SK-N-SH (cell line): ENCODE data around the gene DPYSL4. TPM values are rescaled to one million over a fixed set of nuclear protein-coding genes. Genes with fewer than 3 reads are reported as not detected.

Experiments
- CHD2 ChIP-seq: fragments of 150-350 bp; IDR thresholded peaks from 2 replicates; pipeline ENCODE4 v1.6.1; 2018; ENCODE audit warnings: low read length; ENCODE audit not compliant: partially characterized antibody
- ELF1 ChIP-seq: IDR thresholded peaks from 2 replicates; pipeline ENCODE4 v1.4.0; 2012
- EP300 ChIP-seq, 2 experiments: IDR thresholded peaks; 2 replicates each; pipeline versions ENCODE4 v1.4.0 to v1.6.1; 2012; ENCODE audit warnings: borderline replicate concordance in 1 of 2, low read depth in 1 of 2, low read length in 1 of 2
- FOSL2 ChIP-seq: IDR thresholded peaks from 2 replicates; pipeline ENCODE4 v1.4.0; 2012; ENCODE audit warnings: low read depth, mild to moderate bottlenecking, moderate library complexity, borderline replicate concordance
- FOXM1 ChIP-seq: IDR thresholded peaks from 2 replicates; pipeline ENCODE4 v1.4.0; 2012; ENCODE audit warnings: low read depth, mild to moderate bottlenecking
- JUND ChIP-seq: IDR thresholded peaks from 2 replicates; pipeline ENCODE4 v1.4.0; 2012
- MXI1 ChIP-seq: IDR thresholded peaks from 2 replicates; pipeline ENCODE4 v1.6.1; 2012; ENCODE audit warnings: mild to moderate bottlenecking, low read depth, low read length, improper control_type of control experiment
- NFIC ChIP-seq: IDR thresholded peaks from 2 replicates; pipeline ENCODE4 v1.4.0; 2012; ENCODE audit warnings: borderline replicate concordance
- NRF1 ChIP-seq: IDR thresholded peaks from 2 replicates; pipeline ENCODE4 v1.6.1; 2012; ENCODE audit warnings: low read depth, mild to moderate bottlenecking, low read length
- POLR2AphosphoS5 ChIP-seq: IDR thresholded peaks from 2 replicates; pipeline ENCODE4 v1.6.1; 2012; ENCODE audit warnings: low read depth, low read length
- RAD21 ChIP-seq: IDR thresholded peaks from 2 replicates; pipeline ENCODE4 v1.6.1; 2012; ENCODE audit warnings: mild to moderate bottlenecking, low read length
- RXRA ChIP-seq: IDR thresholded peaks from 2 replicates; pipeline ENCODE4 v1.4.0; 2012; ENCODE audit warnings: low read depth, mild to moderate bottlenecking, borderline replicate concordance
- SIN3A ChIP-seq: IDR thresholded peaks from 2 replicates; pipeline ENCODE4 v1.6.1; 2012; ENCODE audit warnings: low read depth, mild to moderate bottlenecking, low read length, moderate library complexity, borderline replicate concordance
- TAF1 ChIP-seq: IDR thresholded peaks from 2 replicates; pipeline ENCODE4 v1.6.1; 2012; ENCODE audit warnings: low read depth, mild to moderate bottlenecking, low read length, moderate library complexity, borderline replicate concordance
- YY1 ChIP-seq: IDR thresholded peaks from 2 replicates; pipeline ENCODE4 v1.4.0; 2012; ENCODE audit warnings: low read depth, mild to moderate bottlenecking
- ZBTB33 ChIP-seq: IDR thresholded peaks from 2 replicates; pipeline ENCODE4 v1.4.0; 2012; ENCODE audit warnings: low read depth, borderline replicate concordance
- polyA plus RNA-seq, 3 experiments: library from polyadenylated mRNA; depleted of rRNA; stranded (reverse); fragments of >200 nt; gene quantifications; 2 replicates each; pipeline ENCODE4 v1.2.3, GENCODE V29; 2012
- TF ChIP-seq, protein P1 (sequence below): fragments of 150-350 bp; IDR thresholded peaks from 2 replicates; pipeline ENCODE4 v1.6.1; 2017; ENCODE audit warnings: antibody characterized with exemption, low read length, low read depth, borderline replicate concordance
- TF ChIP-seq, protein P2 (sequence below): IDR thresholded peaks from 2 replicates; pipeline ENCODE4 v1.4.0; 2012; ENCODE audit warnings: low read depth, borderline replicate concordance
- TF ChIP-seq, protein P3 (sequence below): IDR thresholded peaks from 2 replicates; pipeline ENCODE4 v1.4.0; 2012; ENCODE audit warnings: low read depth

DPYSL4 gene
- polyA plus RNA-seq, 1 of the 3 experiments (the other 2 are of a cell fraction): 21.8 TPM

DNA sequence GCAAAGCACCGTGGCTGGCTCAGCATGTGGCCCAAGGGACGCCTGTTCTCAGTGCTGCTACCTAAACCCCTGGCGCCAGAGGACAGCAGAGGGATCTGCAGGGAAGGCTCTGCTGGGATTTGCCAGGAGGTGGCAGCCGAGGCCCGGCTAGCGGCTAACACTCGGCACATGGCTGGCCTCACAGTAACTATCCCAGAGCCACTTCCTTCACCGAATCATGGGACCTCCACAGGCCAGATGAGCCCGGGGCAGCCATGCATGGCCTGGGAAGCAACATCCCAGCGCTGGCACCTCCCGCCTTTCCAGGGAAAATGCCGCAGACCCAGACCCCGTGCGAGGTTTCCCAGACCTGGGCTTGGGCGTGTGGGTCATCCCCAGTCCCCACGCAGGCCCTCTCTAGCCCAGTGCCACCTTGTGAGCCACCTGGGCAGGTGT is 36.4 kb downstream of the DPYSL4 start (continued):
- TF ChIP-seq TAF1 (no peak), POLR2AphosphoS5 (no peak), RAD21 (peak; percentile 99), NRF1 (0 out of 2 replicates have a peak, but pooled peaks have one; percentile 16), MXI1 (peak; percentile 79), CHD2 (peak; percentile 51), ELF1 (no peak), JUND (no peak), EP300 (IDR thresholded peaks at IDR 0.05; ENCODE audit: borderline replicate concordance in 1 of 2, low read depth in 1 of 2, low read length in 1 of 2) (0 out of 4 replicates have a peak, but pooled peaks of 1 of the 2 experiments have one; percentile 13), FOXM1 (no peak), YY1 (no peak), NFIC (no peak), SIN3A (0 out of 2 replicates have a peak, but pooled peaks have one; percentile 61), ZBTB33 (no peak), RXRA (no peak), FOSL2 (no peak)
- TF ChIP-seq, protein P1, sequence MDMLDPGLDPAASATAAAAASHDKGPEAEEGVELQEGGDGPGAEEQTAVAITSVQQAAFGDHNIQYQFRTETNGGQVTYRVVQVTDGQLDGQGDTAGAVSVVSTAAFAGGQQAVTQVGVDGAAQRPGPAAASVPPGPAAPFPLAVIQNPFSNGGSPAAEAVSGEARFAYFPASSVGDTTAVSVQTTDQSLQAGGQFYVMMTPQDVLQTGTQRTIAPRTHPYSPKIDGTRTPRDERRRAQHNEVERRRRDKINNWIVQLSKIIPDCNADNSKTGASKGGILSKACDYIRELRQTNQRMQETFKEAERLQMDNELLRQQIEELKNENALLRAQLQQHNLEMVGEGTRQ: no peak
- TF ChIP-seq, protein P2, sequence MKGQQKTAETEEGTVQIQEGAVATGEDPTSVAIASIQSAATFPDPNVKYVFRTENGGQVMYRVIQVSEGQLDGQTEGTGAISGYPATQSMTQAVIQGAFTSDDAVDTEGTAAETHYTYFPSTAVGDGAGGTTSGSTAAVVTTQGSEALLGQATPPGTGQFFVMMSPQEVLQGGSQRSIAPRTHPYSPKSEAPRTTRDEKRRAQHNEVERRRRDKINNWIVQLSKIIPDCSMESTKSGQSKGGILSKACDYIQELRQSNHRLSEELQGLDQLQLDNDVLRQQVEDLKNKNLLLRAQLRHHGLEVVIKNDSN: no peak
- TF ChIP-seq, protein P3, sequence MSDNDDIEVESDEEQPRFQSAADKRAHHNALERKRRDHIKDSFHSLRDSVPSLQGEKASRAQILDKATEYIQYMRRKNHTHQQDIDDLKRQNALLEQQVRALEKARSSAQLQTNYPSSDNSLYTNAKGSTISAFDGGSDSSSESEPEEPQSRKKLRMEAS: peak; percentile 86
